ENCODE measurements around the gene ISG20. TPM values are rescaled to one million over a fixed set of nuclear protein-coding genes. Genes with fewer than 3 reads are reported as not detected.

Gene ISG20
- total RNA-seq, 1 donor from 2014 or later, result 15.9 TPM

- no peaks in the 10 kb centered on the region for H3K79me2 ChIP-seq (ENCODE audit: insufficient read depth, low read length)
- no peaks in the 10 kb centered on the region for H4K20me1 ChIP-seq (ENCODE audit: insufficient read depth, low read length)
- H3K36me3 ChIP-seq (ENCODE audit: insufficient read depth, low read length), result no peaks in the 10 kb centered on the region
- no peak overlapping the region for H3K9ac ChIP-seq (ENCODE audit: low read length)
- peaks cover 9% of the 10 kb centered on the region for H3K27me3 ChIP-seq (ENCODE audit: insufficient read depth, low read length)
- no peak overlapping the region for H3K4me3 ChIP-seq (ENCODE audit: insufficient read depth, low read depth, low read length)
- TF ChIP-seq EZH2 (IDR thresholded peaks at IDR 0.05; ENCODE audit: insufficient read depth, low read length), result no peak
- TF ChIP-seq, protein P1, sequence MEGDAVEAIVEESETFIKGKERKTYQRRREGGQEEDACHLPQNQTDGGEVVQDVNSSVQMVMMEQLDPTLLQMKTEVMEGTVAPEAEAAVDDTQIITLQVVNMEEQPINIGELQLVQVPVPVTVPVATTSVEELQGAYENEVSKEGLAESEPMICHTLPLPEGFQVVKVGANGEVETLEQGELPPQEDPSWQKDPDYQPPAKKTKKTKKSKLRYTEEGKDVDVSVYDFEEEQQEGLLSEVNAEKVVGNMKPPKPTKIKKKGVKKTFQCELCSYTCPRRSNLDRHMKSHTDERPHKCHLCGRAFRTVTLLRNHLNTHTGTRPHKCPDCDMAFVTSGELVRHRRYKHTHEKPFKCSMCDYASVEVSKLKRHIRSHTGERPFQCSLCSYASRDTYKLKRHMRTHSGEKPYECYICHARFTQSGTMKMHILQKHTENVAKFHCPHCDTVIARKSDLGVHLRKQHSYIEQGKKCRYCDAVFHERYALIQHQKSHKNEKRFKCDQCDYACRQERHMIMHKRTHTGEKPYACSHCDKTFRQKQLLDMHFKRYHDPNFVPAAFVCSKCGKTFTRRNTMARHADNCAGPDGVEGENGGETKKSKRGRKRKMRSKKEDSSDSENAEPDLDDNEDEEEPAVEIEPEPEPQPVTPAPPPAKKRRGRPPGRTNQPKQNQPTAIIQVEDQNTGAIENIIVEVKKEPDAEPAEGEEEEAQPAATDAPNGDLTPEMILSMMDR (IDR thresholded peaks at IDR 0.05; ENCODE audit: insufficient read depth, low read depth, low read length), result no peak
- no peak overlapping the region for H3K27ac Mint-ChIP-seq (ENCODE audit: unreplicated experiment)
- H3K9me3 ChIP-seq (ENCODE audit: insufficient read depth, low read depth, low read length), result peaks cover 2% of the 10 kb centered on the region
- peaks cover 23% of the 10 kb centered on the region for H3K9me3 Mint-ChIP-seq (ENCODE audit: unreplicated experiment)
- no peaks in the 10 kb centered on the region for H3K36me3 Mint-ChIP-seq (ENCODE audit: low read depth, unreplicated experiment)
- FAIRE-seq (no peak), DNase-seq (ENCODE audit: low read depth) (no peak)
- no peak overlapping the region for H3K4me3 Mint-ChIP-seq (ENCODE audit: unreplicated experiment)
- no peaks in the 10 kb centered on the region for H3K4me1 Mint-ChIP-seq (ENCODE audit: low read depth, unreplicated experiment)
- H2AFZ ChIP-seq (ENCODE audit: low read depth, low read length), result no peak overlapping the region
- no peak overlapping the region for H3K4me2 ChIP-seq (ENCODE audit: low read length)
- no peak overlapping the region for H3K27ac ChIP-seq (ENCODE audit: low read depth, low read length)
- peaks cover 23% of the 10 kb centered on the region for H3K27me3 Mint-ChIP-seq (ENCODE audit: low read depth, unreplicated experiment)
- H3K4me1 ChIP-seq (ENCODE audit: insufficient read depth, low read length), result no peaks in the 10 kb centered on the region
Measured at GRCh38 chr15:88686166-88686565, 47.4 kb downstream of the ISG20 start.

DNA sequence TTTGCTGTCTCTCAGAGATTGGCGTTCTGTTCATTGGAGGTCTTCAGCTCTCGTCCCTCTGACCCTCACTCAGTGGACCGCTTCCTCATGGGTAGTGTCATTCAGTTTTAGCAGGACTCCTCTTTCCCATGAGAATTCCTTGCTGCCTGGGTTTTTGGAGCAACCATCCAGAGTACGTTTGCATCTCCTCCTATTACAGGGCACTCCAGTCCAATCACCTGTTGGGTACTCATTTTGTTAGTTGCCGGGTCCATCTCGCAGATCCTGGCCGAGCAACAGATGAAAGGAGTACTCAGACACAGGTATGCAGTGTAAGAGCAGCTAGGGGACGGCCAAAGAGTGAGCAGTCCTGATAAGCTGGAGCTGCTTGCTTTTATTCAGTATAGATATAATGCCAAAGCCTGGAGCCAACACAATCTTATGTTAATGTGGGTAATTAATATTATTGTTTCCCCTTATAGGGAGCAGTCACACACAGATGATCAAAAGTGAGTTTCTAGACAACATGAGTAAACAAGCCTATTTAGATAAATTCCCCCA lies 49.6 kb downstream of the ISG20 start:
- no peak for FAIRE-seq
- TF ChIP-seq, protein P1 (IDR thresholded peaks at IDR 0.05; ENCODE audit: insufficient read depth, low read depth, low read length), result no peak
- no peak for TF ChIP-seq EZH2 (IDR thresholded peaks at IDR 0.05; ENCODE audit: insufficient read depth, low read length)

DNA sequence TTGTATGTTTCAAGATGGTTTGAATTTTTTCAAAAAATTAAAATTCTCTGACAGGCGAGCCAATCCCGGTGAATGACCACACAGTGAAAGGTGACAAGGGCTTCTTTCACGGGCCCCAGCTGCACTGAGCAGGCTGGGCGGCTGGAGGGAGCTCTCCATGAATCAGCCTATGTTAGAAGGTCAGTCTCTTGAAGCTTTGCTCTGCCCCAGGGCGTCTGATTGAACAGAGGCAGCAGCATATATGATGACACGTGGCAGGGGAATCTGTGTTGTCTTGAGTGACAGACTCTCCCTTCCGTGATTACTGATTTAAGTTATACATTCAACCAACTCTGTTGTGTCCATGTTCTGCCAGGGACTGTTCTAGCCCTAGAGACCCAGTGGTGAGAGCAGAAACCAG lies 51.5 kb downstream of the ISG20 start:
- TF ChIP-seq EZH2 (IDR thresholded peaks at IDR 0.05; ENCODE audit: insufficient read depth, low read length), result no peak
- TF ChIP-seq, protein P1 (IDR thresholded peaks at IDR 0.05; ENCODE audit: insufficient read depth, low read depth, low read length), result no peak
- Histone ChIP-seq H2AFZ (ENCODE audit: low read depth, low read length) (no peak overlapping the region), H3K27ac (ENCODE audit: low read depth, low read length) (no peak overlapping the region), H3K9ac (ENCODE audit: low read length) (no peak overlapping the region), H3K9me3 (ENCODE audit: insufficient read depth, low read depth, low read length) (peaks cover 2% of the 10 kb centered on the region), H3K4me3 (ENCODE audit: insufficient read depth, low read depth, low read length) (no peak overlapping the region), H3K4me2 (ENCODE audit: low read length) (no peak overlapping the region), H3K36me3 (ENCODE audit: insufficient read depth, low read length) (no peaks in the 10 kb centered on the region), H3K27me3 (ENCODE audit: insufficient read depth, low read length) (peaks cover 10% of the 10 kb centered on the region), H3K79me2 (ENCODE audit: insufficient read depth, low read length) (no peaks in the 10 kb centered on the region), H3K4me1 (ENCODE audit: insufficient read depth, low read length) (no peaks in the 10 kb centered on the region), H4K20me1 (ENCODE audit: insufficient read depth, low read length) (no peaks in the 10 kb centered on the region)
- H3K4me3 Mint-ChIP-seq (ENCODE audit: unreplicated experiment), result no peak overlapping the region
- H3K27me3 Mint-ChIP-seq (ENCODE audit: low read depth, unreplicated experiment), result peaks cover 16% of the 10 kb centered on the region
- no peak overlapping the region for H3K27ac Mint-ChIP-seq (ENCODE audit: unreplicated experiment)
- H3K36me3 Mint-ChIP-seq (ENCODE audit: low read depth, unreplicated experiment), result no peaks in the 10 kb centered on the region
- peaks cover 26% of the 10 kb centered on the region for H3K9me3 Mint-ChIP-seq (ENCODE audit: unreplicated experiment)
- DNase-seq (ENCODE audit: low read depth), result no peak
- H3K4me1 Mint-ChIP-seq (ENCODE audit: low read depth, unreplicated experiment), result no peaks in the 10 kb centered on the region
- no peak for FAIRE-seq

More for the DNA sequence above, 49.6 kb downstream of the ISG20 start:
- H3K36me3 ChIP-seq (ENCODE audit: insufficient read depth, low read length), result no peaks in the 10 kb centered on the region
- no peak overlapping the region for H3K4me3 Mint-ChIP-seq (ENCODE audit: unreplicated experiment)
- H3K27ac Mint-ChIP-seq (ENCODE audit: unreplicated experiment), result no peak overlapping the region
- no peaks in the 10 kb centered on the region for H3K79me2 ChIP-seq (ENCODE audit: insufficient read depth, low read length)
- no peak for DNase-seq (ENCODE audit: low read depth)
- H3K27me3 Mint-ChIP-seq (ENCODE audit: low read depth, unreplicated experiment), result peaks cover 20% of the 10 kb centered on the region
- no peaks in the 10 kb centered on the region for H3K36me3 Mint-ChIP-seq (ENCODE audit: low read depth, unreplicated experiment)
- peaks cover 2% of the 10 kb centered on the region for H3K9me3 ChIP-seq (ENCODE audit: insufficient read depth, low read depth, low read length)
- H3K27me3 ChIP-seq (ENCODE audit: insufficient read depth, low read length), result peaks cover 10% of the 10 kb centered on the region
- H3K4me3 ChIP-seq (ENCODE audit: insufficient read depth, low read depth, low read length), result no peak overlapping the region
- H3K4me2 ChIP-seq (ENCODE audit: low read length), result no peak overlapping the region
- no peak overlapping the region for H3K27ac ChIP-seq (ENCODE audit: low read depth, low read length)
- no peaks in the 10 kb centered on the region for H3K4me1 ChIP-seq (ENCODE audit: insufficient read depth, low read length)
- H3K9ac ChIP-seq (ENCODE audit: low read length), result no peak overlapping the region
- no peak overlapping the region for H2AFZ ChIP-seq (ENCODE audit: low read depth, low read length)
- H3K4me1 Mint-ChIP-seq (ENCODE audit: low read depth, unreplicated experiment), result no peaks in the 10 kb centered on the region
- H3K9me3 Mint-ChIP-seq (ENCODE audit: unreplicated experiment), result peaks cover 26% of the 10 kb centered on the region
- H4K20me1 ChIP-seq (ENCODE audit: insufficient read depth, low read length), result no peaks in the 10 kb centered on the region
